MM.1S (cell line): ENCODE measurements around the gene ATXN1.

Experiments
- DNase-seq: peaks from one replicate; pipeline ENCODE4 v3.0.0-alpha.2; 2015
- H2AFZ ChIP-seq: fragments of 300-600 bp; sonication (generic); 2 replicates; pipeline ENCODE4 v1.6.0; 2016; ENCODE audit warnings: antibody characterized with exemption, low read length
- H3F3A ChIP-seq: fragments of 300-600 bp; sonication (generic); 2 replicates; pipeline ENCODE4 v1.6.1; 2016; ENCODE audit warnings: mild to moderate bottlenecking, antibody characterized with exemption, low read length, moderate library complexity, mixed read lengths; ENCODE audit not compliant: insufficient read depth
- H3K27ac ChIP-seq: fragments of 300-600 bp; sonication (generic); 2 replicates; pipeline ENCODE4 v1.5.1; 2016; ENCODE audit warnings: mild to moderate bottlenecking, low read length
- H3K27me3 ChIP-seq: fragments of 300-600 bp; sonication (generic); replicated peaks from 2 replicates; pipeline ENCODE4 v1.6.0; 2016; ENCODE audit warnings: low read length; ENCODE audit not compliant: insufficient read depth
- H3K36me3 ChIP-seq: fragments of 300-600 bp; sonication (generic); replicated peaks from 2 replicates; pipeline ENCODE4 v1.6.1; 2016; ENCODE audit warnings: mild to moderate bottlenecking, low read length, mixed read lengths; ENCODE audit not compliant: insufficient read depth
- H3K4me1 ChIP-seq: fragments of 300-600 bp; sonication (generic); 2 replicates; pipeline ENCODE4 v1.6.1; 2016; ENCODE audit warnings: low read length, mixed read lengths
- H3K4me2 ChIP-seq: fragments of 300-600 bp; sonication (generic); 2 replicates; pipeline ENCODE4 v1.6.0; 2016; ENCODE audit warnings: low read depth, low read length
- H3K4me3 ChIP-seq: fragments of 300-600 bp; sonication (generic); 2 replicates; pipeline ENCODE4 v1.5.1; 2016; ENCODE audit warnings: low read length, mixed read lengths
- H3K79me2 ChIP-seq: fragments of 300-600 bp; sonication (generic); 2 replicates; pipeline ENCODE4 v1.6.1; 2016; ENCODE audit warnings: mixed run types, low read length, mixed read lengths
- H3K9ac ChIP-seq: fragments of 300-600 bp; sonication (generic); 2 replicates; pipeline ENCODE4 v1.6.1; 2016; ENCODE audit warnings: low read length, mixed read lengths
- H3K9me2 ChIP-seq: fragments of 300-600 bp; sonication (generic); replicated peaks from 2 replicates; pipeline ENCODE4 v1.6.1; 2016; ENCODE audit warnings: mild to moderate bottlenecking, low read length, mixed read lengths; ENCODE audit not compliant: insufficient read depth
- H3K9me3 ChIP-seq: fragments of 300-600 bp; sonication (generic); replicated peaks from 2 replicates; pipeline ENCODE4 v1.6.1; 2016; ENCODE audit warnings: mild to moderate bottlenecking, low read length, mixed read lengths; ENCODE audit not compliant: insufficient read depth
- H4K20me1 ChIP-seq: fragments of 300-600 bp; sonication (generic); 2 replicates; pipeline ENCODE4 v1.6.1; 2016; ENCODE audit warnings: mild to moderate bottlenecking, low read length, moderate library complexity, mixed read lengths; ENCODE audit not compliant: insufficient read depth
- EZH2 ChIP-seq: fragments of 300-600 bp; sonication (generic); optimal IDR thresholded peaks from 2 replicates; pipeline ENCODE3; 2017; ENCODE audit warnings: low read depth, mild to moderate bottlenecking, antibody characterized with exemption, low read length, mixed read lengths
- EZH2phosphoT487 ChIP-seq: fragments of 300-600 bp; sonication (generic); IDR thresholded peaks from 2 replicates; pipeline ENCODE4 v1.6.1; 2018; ENCODE audit warnings: antibody characterized with exemption, low read length
- TF ChIP-seq, protein P1 (sequence below): fragments of 300-600 bp; sonication (generic); IDR thresholded peaks from 2 replicates; pipeline ENCODE4 v1.5.1; 2016; ENCODE audit warnings: antibody characterized with exemption, low read length, mixed read lengths

Gene ATXN1

GRCh38 chr6:16452348-16452747 lies 308.9 kb downstream of the ATXN1 start:
- H3F3A ChIP-seq, result no peaks in the 10 kb centered on the region
- H3K9ac ChIP-seq, result no peak overlapping the region
- H3K4me2 ChIP-seq, result no peak overlapping the region
- no peaks in the 10 kb centered on the region for H3K9me3 ChIP-seq
- H3K36me3 ChIP-seq, result no peaks in the 10 kb centered on the region
- H3K4me1 ChIP-seq, result no peaks in the 10 kb centered on the region
- TF ChIP-seq EZH2 (no peak), EZH2phosphoT487 (no peak)
- TF ChIP-seq, protein P1, sequence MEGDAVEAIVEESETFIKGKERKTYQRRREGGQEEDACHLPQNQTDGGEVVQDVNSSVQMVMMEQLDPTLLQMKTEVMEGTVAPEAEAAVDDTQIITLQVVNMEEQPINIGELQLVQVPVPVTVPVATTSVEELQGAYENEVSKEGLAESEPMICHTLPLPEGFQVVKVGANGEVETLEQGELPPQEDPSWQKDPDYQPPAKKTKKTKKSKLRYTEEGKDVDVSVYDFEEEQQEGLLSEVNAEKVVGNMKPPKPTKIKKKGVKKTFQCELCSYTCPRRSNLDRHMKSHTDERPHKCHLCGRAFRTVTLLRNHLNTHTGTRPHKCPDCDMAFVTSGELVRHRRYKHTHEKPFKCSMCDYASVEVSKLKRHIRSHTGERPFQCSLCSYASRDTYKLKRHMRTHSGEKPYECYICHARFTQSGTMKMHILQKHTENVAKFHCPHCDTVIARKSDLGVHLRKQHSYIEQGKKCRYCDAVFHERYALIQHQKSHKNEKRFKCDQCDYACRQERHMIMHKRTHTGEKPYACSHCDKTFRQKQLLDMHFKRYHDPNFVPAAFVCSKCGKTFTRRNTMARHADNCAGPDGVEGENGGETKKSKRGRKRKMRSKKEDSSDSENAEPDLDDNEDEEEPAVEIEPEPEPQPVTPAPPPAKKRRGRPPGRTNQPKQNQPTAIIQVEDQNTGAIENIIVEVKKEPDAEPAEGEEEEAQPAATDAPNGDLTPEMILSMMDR, result no peak
- H3K9me2 ChIP-seq, result no peaks in the 10 kb centered on the region
- H3K79me2 ChIP-seq, result no peaks in the 10 kb centered on the region
- no peaks in the 10 kb centered on the region for H3K27me3 ChIP-seq
- no peaks in the 10 kb centered on the region for H4K20me1 ChIP-seq
- no peak overlapping the region for H3K27ac ChIP-seq
- H3K4me3 ChIP-seq, result no peak overlapping the region
- DNase-seq, result no peak
- H2AFZ ChIP-seq, result no peak overlapping the region

GRCh38 chr6:16450821-16451220 lies 310.4 kb downstream of the ATXN1 start:
- no peak overlapping the region for H3K4me3 ChIP-seq
- no peaks in the 10 kb centered on the region for H3K9me3 ChIP-seq
- H3K4me1 ChIP-seq, result no peaks in the 10 kb centered on the region
- DNase-seq, result no peak
- no peaks in the 10 kb centered on the region for H3F3A ChIP-seq
- H4K20me1 ChIP-seq, result no peaks in the 10 kb centered on the region
- no peak overlapping the region for H3K9ac ChIP-seq
- no peaks in the 10 kb centered on the region for H3K79me2 ChIP-seq
- H3K36me3 ChIP-seq, result no peaks in the 10 kb centered on the region
- no peak overlapping the region for H3K27ac ChIP-seq
- H3K9me2 ChIP-seq, result no peaks in the 10 kb centered on the region
- H3K27me3 ChIP-seq, result no peaks in the 10 kb centered on the region
- no peak overlapping the region for H2AFZ ChIP-seq
- TF ChIP-seq, protein P1, result no peak
- TF ChIP-seq EZH2 (no peak), EZH2phosphoT487 (no peak)
- no peak overlapping the region for H3K4me2 ChIP-seq

GRCh38 chr6:16450285-16450684 lies 311.0 kb downstream of the ATXN1 start:
- no peaks in the 10 kb centered on the region for H3K9me2 ChIP-seq
- H3K79me2 ChIP-seq, result no peaks in the 10 kb centered on the region
- no peaks in the 10 kb centered on the region for H3K27me3 ChIP-seq
- TF ChIP-seq EZH2 (no peak), EZH2phosphoT487 (no peak)
- TF ChIP-seq, protein P1, result no peak
- H3F3A ChIP-seq, result no peaks in the 10 kb centered on the region
- no peak overlapping the region for H3K4me2 ChIP-seq
- H3K4me3 ChIP-seq, result no peak overlapping the region
- no peaks in the 10 kb centered on the region for H3K4me1 ChIP-seq
- no peak for DNase-seq
- no peaks in the 10 kb centered on the region for H4K20me1 ChIP-seq
- no peak overlapping the region for H2AFZ ChIP-seq
- H3K27ac ChIP-seq, result no peak overlapping the region
- H3K9ac ChIP-seq, result no peak overlapping the region
- no peaks in the 10 kb centered on the region for H3K36me3 ChIP-seq
- no peaks in the 10 kb centered on the region for H3K9me3 ChIP-seq

- Histone ChIP-seq H3K4me2 (no peak overlapping the region), H3K4me3 (no peak overlapping the region), H3K9me3 (no peaks in the 10 kb centered on the region), H3K9ac (no peak overlapping the region), H3K9me2 (no peaks in the 10 kb centered on the region), H3K4me1 (no peaks in the 10 kb centered on the region), H3K36me3 (no peaks in the 10 kb centered on the region), H4K20me1 (no peaks in the 10 kb centered on the region), H3K79me2 (no peaks in the 10 kb centered on the region), H2AFZ (no peak overlapping the region), H3F3A (no peaks in the 10 kb centered on the region), H3K27me3 (no peaks in the 10 kb centered on the region), H3K27ac (no peak overlapping the region)
- TF ChIP-seq EZH2, result no peak
- no peak for TF ChIP-seq EZH2phosphoT487
- TF ChIP-seq, protein P1, result no peak
- DNase-seq, result no peak
Measured at GRCh38 chr6:16446273-16446672, 315.0 kb downstream of the ATXN1 start.
